DND-41 (cell line): Measurements from ENCODE around the gene C10orf90.

Experiments
- ATAC-seq: fragments of 200-7000 bp; cut with Tn5 transposase; 3 replicates; pipeline ENCODE4 v1.9.1; 2021; ENCODE audit warnings: low read depth; ENCODE audit not compliant: insufficient read depth
- DNase-seq: peaks from one replicate; pipeline ENCODE4 v3.0.0-alpha.2; 2020
- H2AFZ ChIP-seq: 2 replicates; pipeline ENCODE4 v1.6.0; 2012; ENCODE audit warnings: low read depth, low read length
- H3K27ac ChIP-seq: 2 replicates; pipeline ENCODE4 v1.5.1; 2012; ENCODE audit warnings: low read length, inconsistent platforms
- H3K27me3 ChIP-seq: fragments of 200-600 bp; sonication (generic); 2 replicates; pipeline ENCODE4 v1.6.0; 2012; ENCODE audit warnings: low read length, mild to moderate bottlenecking, inconsistent platforms; ENCODE audit not compliant: insufficient read depth, poor library complexity
- H3K36me3 ChIP-seq: 2 replicates; pipeline ENCODE4 v1.5.1; 2012; ENCODE audit warnings: low read length, inconsistent platforms; ENCODE audit not compliant: insufficient read depth
- H3K4me1 ChIP-seq: 2 replicates; pipeline ENCODE4 v1.5.1; 2012; ENCODE audit warnings: mild to moderate bottlenecking, low read length; ENCODE audit not compliant: insufficient read depth
- H3K4me2 ChIP-seq: 2 replicates; pipeline ENCODE4 v1.6.0; 2012; ENCODE audit warnings: mild to moderate bottlenecking, moderate library complexity, low read length, inconsistent platforms; ENCODE audit not compliant: insufficient read depth
- H3K4me3 ChIP-seq, 2 experiments: fragments of 200-600 bp in 1 of 2; shearing (Covaris generic) in 1 of 2; 2 replicates each; pipeline ENCODE4 v1.5.1; 2012 to 2016; ENCODE audit warnings: inconsistent platforms in 2 of 2, low read length in 2 of 2, mild to moderate bottlenecking in 2 of 2, low read depth in 1 of 2, moderate library complexity in 1 of 2
- H3K79me2 ChIP-seq: 2 replicates; pipeline ENCODE4 v1.6.0; 2012; ENCODE audit warnings: low read length, inconsistent platforms; ENCODE audit not compliant: insufficient read depth
- H3K9ac ChIP-seq: 2 replicates; pipeline ENCODE4 v1.6.0; 2012; ENCODE audit warnings: low read depth, mild to moderate bottlenecking, inconsistent platforms, low read length, moderate library complexity
- H3K9me3 ChIP-seq: 2 replicates; pipeline ENCODE4 v1.5.1; 2012; ENCODE audit warnings: low read length, moderate library complexity, mild to moderate bottlenecking, inconsistent platforms; ENCODE audit not compliant: insufficient read depth, severe bottlenecking
- H4K20me1 ChIP-seq: 2 replicates; pipeline ENCODE4 v1.6.0; 2012; ENCODE audit warnings: low read length; ENCODE audit not compliant: insufficient read depth
- CTCF ChIP-seq: IDR thresholded peaks from 2 replicates; pipeline ENCODE4 v1.5.1; 2012; ENCODE audit warnings: borderline replicate concordance, low read length, moderate library complexity, mild to moderate bottlenecking; ENCODE audit not compliant: poor library complexity, severe bottlenecking; ENCODE audit errors: extremely low read depth
- EZH2 ChIP-seq: IDR thresholded peaks from 3 replicates; pipeline ENCODE4 v1.6.1; 2012; ENCODE audit warnings: borderline replicate concordance, low read depth, mild to moderate bottlenecking, moderate library complexity, low read length, inconsistent platforms; ENCODE audit not compliant: severe bottlenecking

Gene C10orf90

GRCh38 chr10:126509182-126509581, 161.3 kb downstream of the C10orf90 start:
- Histone ChIP-seq H3K36me3 (no peaks in the 10 kb centered on the region), H3K27me3 (no peaks in the 10 kb centered on the region), H3K9me3 (no peaks in the 10 kb centered on the region), H3K4me1 (no peaks in the 10 kb centered on the region), H4K20me1 (no peaks in the 10 kb centered on the region), H3K4me3 (no peak overlapping the region), H3K79me2 (no peaks in the 10 kb centered on the region), H3K4me2 (no peak overlapping the region), H2AFZ (no peak overlapping the region), H3K9ac (no peak overlapping the region), H3K27ac (no peak overlapping the region)
- no peak for ATAC-seq
- TF ChIP-seq CTCF = no peak
- no peak for TF ChIP-seq EZH2
- DNase-seq = no peak

GRCh38 chr10:126508535-126509040, 161.9 kb downstream of the C10orf90 start:
- Histone ChIP-seq H3K27me3 (no peaks in the 10 kb centered on the region), H3K4me2 (no peak overlapping the region), H3K27ac (no peak overlapping the region), H3K36me3 (no peaks in the 10 kb centered on the region), H3K9ac (no peak overlapping the region), H3K79me2 (no peaks in the 10 kb centered on the region), H3K4me3 (no peak overlapping the region), H2AFZ (no peak overlapping the region), H4K20me1 (no peaks in the 10 kb centered on the region), H3K4me1 (no peaks in the 10 kb centered on the region), H3K9me3 (no peaks in the 10 kb centered on the region)
- no peak for DNase-seq
- no peak for TF ChIP-seq EZH2
- no peak for ATAC-seq

- H3K9ac ChIP-seq = no peak overlapping the region
These were observed 165.8 kb downstream of the C10orf90 start for GRCh38 chr10:126504761-126505112.

More at GRCh38 chr10:126504761-126505112, 165.8 kb downstream of the C10orf90 start:
- H3K27me3 ChIP-seq = no peaks in the 10 kb centered on the region
- H3K79me2 ChIP-seq = no peaks in the 10 kb centered on the region
- no peaks in the 10 kb centered on the region for H3K9me3 ChIP-seq
- H3K27ac ChIP-seq = no peak overlapping the region
- no peak overlapping the region for H3K4me3 ChIP-seq
- ATAC-seq (no peak), DNase-seq (no peak)
- no peak overlapping the region for H3K4me2 ChIP-seq
- no peaks in the 10 kb centered on the region for H3K4me1 ChIP-seq
- no peaks in the 10 kb centered on the region for H4K20me1 ChIP-seq
- H3K36me3 ChIP-seq = no peaks in the 10 kb centered on the region
- TF ChIP-seq EZH2 = no peak
- no peak for TF ChIP-seq CTCF
- H2AFZ ChIP-seq = no peak overlapping the region
